HG03108 (cell line): ENCODE results near the gene COL18A1.
"Not testable (repeated sequence)": the region's sequence is repeated elsewhere in the genome, so short reads cannot be mapped to it uniquely, and the experiment has no call there.

ENCODE experiments used
- ATAC-seq: cut with Tn5 transposase; IDR thresholded peaks from one replicate; pipeline ENCODE4 v1.9.1; 2021; ENCODE audit warnings: moderate library complexity; ENCODE audit not compliant: unreplicated experiment

Gene COL18A1

GRCh38 chr21:45424854-45425795, 20.2 kb downstream of the COL18A1 start:
- ATAC-seq, result no peak

- no peak for ATAC-seq
Observed at GRCh38 chr21:45427331-45428271, 22.6 kb downstream of the COL18A1 start.

- ATAC-seq, result no peak
Observed at GRCh38 chr21:45428534-45428933, 23.6 kb downstream of the COL18A1 start.

GRCh38 chr21:45429221-45430175, 24.5 kb downstream of the COL18A1 start:
- no peak for ATAC-seq

- no peak for ATAC-seq
Observed at GRCh38 chr21:45430521-45431501, 25.8 kb downstream of the COL18A1 start.

GRCh38 chr21:45431781-45432572, 27.0 kb downstream of the COL18A1 start:
- no peak for ATAC-seq

- no peak for ATAC-seq
Observed at GRCh38 chr21:45432575-45433255, 27.8 kb downstream of the COL18A1 start.

- no peak for ATAC-seq
Observed at GRCh38 chr21:45433301-45433700, 28.3 kb downstream of the COL18A1 start.

GRCh38 chr21:45433911-45434644, 29.1 kb downstream of the COL18A1 start:
- ATAC-seq, result no peak

GRCh38 chr21:45434645-45435217, 29.8 kb downstream of the COL18A1 start:
- no peak for ATAC-seq

GRCh38 chr21:45435405-45435981, 30.5 kb downstream of the COL18A1 start:
- no peak for ATAC-seq

GRCh38 chr21:45436351-45437065, 31.5 kb downstream of the COL18A1 start:
- no peak for ATAC-seq

GRCh38 chr21:45437844-45438243, 32.9 kb downstream of the COL18A1 start:
- ATAC-seq, result not testable (repeated sequence)

- ATAC-seq, result no peak
Observed at GRCh38 chr21:45438391-45439145, 33.6 kb downstream of the COL18A1 start.
